ENCODE data around the gene TFB2M.
"Not testable (repeated sequence)": the region's sequence is repeated elsewhere in the genome, so short reads cannot be mapped to it uniquely, and the experiment has no call there.

Gene TFB2M

GRCh38 chr1:246592695-246593094 is 26.6 kb upstream of the TFB2M start:
- TF ChIP-seq CTCF (IDR thresholded peaks at IDR 0.05; ENCODE audit: insufficient read depth, low read length, poor library complexity, severe bottlenecking) = no peak
- DNase-seq (ENCODE audit: extremely low read depth, insufficient read length) = no peak
- H3K27me3 ChIP-seq (replicated peaks; ENCODE audit: control insufficient read depth, insufficient read depth, low read length) = no peaks in the 10 kb centered on the region
- peaks cover 1% of the 10 kb centered on the region; the same call in 1 of the 2 replicates for H3K36me3 ChIP-seq (ENCODE audit: control insufficient read depth, insufficient read depth, low read length)
- no peak overlapping the region for H3K4me3 ChIP-seq (replicated peaks; ENCODE audit: low read depth, low read length)

DNA sequence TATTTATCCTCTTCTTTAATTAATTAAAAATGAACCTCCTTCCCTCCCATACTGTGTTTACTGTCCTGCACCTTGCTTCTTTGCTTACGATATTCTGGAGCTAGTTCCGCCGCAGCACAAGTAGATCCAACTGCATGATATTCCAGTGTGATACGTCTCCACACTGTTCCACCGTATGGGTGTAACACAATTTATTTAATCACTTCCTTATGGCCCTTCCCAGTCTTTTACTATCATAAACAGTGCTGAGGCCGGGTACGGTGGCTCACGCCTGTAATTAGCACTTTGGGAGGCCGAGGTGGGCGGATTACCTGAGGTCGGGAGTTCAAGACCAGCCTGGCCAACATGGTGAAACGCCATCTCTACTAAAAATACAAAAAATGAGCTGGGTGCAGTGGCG is 25.9 kb upstream of the TFB2M start:
- Histone ChIP-seq H3K27me3 (replicated peaks; ENCODE audit: control insufficient read depth, insufficient read depth, low read length) (no peaks in the 10 kb centered on the region), H3K36me3 (ENCODE audit: control insufficient read depth, insufficient read depth, low read length) (peaks cover 1% of the 10 kb centered on the region; the same call in 1 of the 2 replicates), H3K4me3 (replicated peaks; ENCODE audit: low read depth, low read length) (no peak overlapping the region)
- no peak for DNase-seq (ENCODE audit: extremely low read depth, insufficient read length)
- no peak for TF ChIP-seq CTCF (IDR thresholded peaks at IDR 0.05; ENCODE audit: insufficient read depth, low read length, poor library complexity, severe bottlenecking)

GRCh38 chr1:246591504-246591903 is 25.4 kb upstream of the TFB2M start:
- no peak for TF ChIP-seq CTCF (IDR thresholded peaks at IDR 0.05; ENCODE audit: insufficient read depth, low read length, poor library complexity, severe bottlenecking)
- Histone ChIP-seq H3K27me3 (replicated peaks; ENCODE audit: control insufficient read depth, insufficient read depth, low read length) (no peaks in the 10 kb centered on the region), H3K36me3 (ENCODE audit: control insufficient read depth, insufficient read depth, low read length) (peaks cover 1% of the 10 kb centered on the region; the same call in 1 of the 2 replicates), H3K4me3 (replicated peaks; ENCODE audit: low read depth, low read length) (peak overlapping the region; percentile 28; the same call in 1 of the 2 replicates)
- peak; percentile 42 for DNase-seq (ENCODE audit: extremely low read depth, insufficient read length)

GRCh38 chr1:246591047-246591446 is 25.0 kb upstream of the TFB2M start:
- no peak for TF ChIP-seq CTCF (IDR thresholded peaks at IDR 0.05; ENCODE audit: insufficient read depth, low read length, poor library complexity, severe bottlenecking)
- no peak for DNase-seq (ENCODE audit: extremely low read depth, insufficient read length)
- H3K27me3 ChIP-seq (replicated peaks; ENCODE audit: control insufficient read depth, insufficient read depth, low read length) = no peaks in the 10 kb centered on the region
- H3K36me3 ChIP-seq (ENCODE audit: control insufficient read depth, insufficient read depth, low read length) = peaks cover 1% of the 10 kb centered on the region; the same call in 1 of the 2 replicates
- peak overlapping the region; percentile 28; the same call in 1 of the 2 replicates for H3K4me3 ChIP-seq (replicated peaks; ENCODE audit: low read depth, low read length)

DNA sequence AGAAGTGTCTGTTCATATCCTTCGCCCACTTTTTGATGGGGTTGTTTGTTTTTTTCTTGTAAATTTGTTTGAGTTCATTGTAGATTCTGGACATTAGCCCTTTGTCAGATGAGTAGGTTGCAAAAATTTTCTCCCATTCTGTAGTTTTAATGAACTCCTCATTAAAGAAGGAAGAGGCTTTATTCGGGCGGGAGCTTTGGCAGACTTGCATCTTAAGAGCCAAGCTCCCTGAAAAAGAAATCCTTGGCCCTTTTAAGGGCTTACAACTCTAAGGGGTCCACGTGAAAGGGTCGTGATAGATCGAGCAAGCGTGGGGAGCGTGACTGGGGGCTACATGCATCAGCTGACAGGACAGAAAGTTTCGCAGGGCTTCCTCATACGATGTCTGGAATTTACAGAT is 23.9 kb upstream of the TFB2M start:
- H3K4me3 ChIP-seq (replicated peaks; ENCODE audit: low read depth, low read length); DNase-seq (ENCODE audit: extremely low read depth, insufficient read length); H3K36me3 ChIP-seq (ENCODE audit: control insufficient read depth, insufficient read depth, low read length); H3K27me3 ChIP-seq (replicated peaks; ENCODE audit: control insufficient read depth, insufficient read depth, low read length): not testable (repeated sequence)

GRCh38 chr1:246588159-246588721 is 22.2 kb upstream of the TFB2M start:
- no peak for TF ChIP-seq CTCF (IDR thresholded peaks at IDR 0.05; ENCODE audit: insufficient read depth, low read length, poor library complexity, severe bottlenecking)
- H3K4me3 ChIP-seq (replicated peaks; ENCODE audit: low read depth, low read length) = no peak overlapping the region
- no peaks in the 10 kb centered on the region for H3K27me3 ChIP-seq (replicated peaks; ENCODE audit: control insufficient read depth, insufficient read depth, low read length)

More at GRCh38 chr1:246588159-246588721, 22.2 kb upstream of the TFB2M start:
- no peak for DNase-seq (ENCODE audit: extremely low read depth, insufficient read length)
- no peaks in the 10 kb centered on the region for H3K36me3 ChIP-seq (ENCODE audit: control insufficient read depth, insufficient read depth, low read length)
